ENCODE data around the gene FAF2. TPM values are rescaled to one million over a fixed set of nuclear protein-coding genes. Genes with fewer than 3 reads are reported as not detected.
"Not testable (repeated sequence)": the region's sequence is repeated elsewhere in the genome, so short reads cannot be mapped to it uniquely, and the experiment has no call there.

FAF2 gene
- total RNA-seq, 1 donor from 2014 or later = 37.9 TPM

GRCh38 chr5:176418251-176418650 lies 29.9 kb upstream of the FAF2 start:
- DNase-seq (ENCODE audit: low read depth, low spot score) = no peak

DNA sequence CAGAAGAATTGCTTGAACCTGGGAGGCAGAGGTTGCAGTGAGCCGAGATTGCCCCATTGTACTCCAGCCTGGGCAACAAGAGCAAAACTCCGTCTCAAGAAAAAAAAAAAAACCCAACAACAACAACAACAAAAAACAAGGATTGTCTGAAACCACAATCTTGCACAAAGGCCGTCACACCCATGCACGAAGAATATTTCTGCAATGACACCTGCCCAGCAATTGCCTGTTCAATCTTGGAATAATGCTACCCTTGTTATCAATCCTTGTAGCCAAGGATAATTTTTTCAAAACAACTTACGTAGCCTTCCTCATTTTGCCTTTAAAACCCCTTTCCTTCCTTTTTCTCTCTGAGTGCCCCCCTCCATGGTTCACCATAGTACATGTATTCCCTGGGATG lies 28.1 kb upstream of the FAF2 start:
- no peak for DNase-seq (ENCODE audit: low read depth, low spot score)

DNA sequence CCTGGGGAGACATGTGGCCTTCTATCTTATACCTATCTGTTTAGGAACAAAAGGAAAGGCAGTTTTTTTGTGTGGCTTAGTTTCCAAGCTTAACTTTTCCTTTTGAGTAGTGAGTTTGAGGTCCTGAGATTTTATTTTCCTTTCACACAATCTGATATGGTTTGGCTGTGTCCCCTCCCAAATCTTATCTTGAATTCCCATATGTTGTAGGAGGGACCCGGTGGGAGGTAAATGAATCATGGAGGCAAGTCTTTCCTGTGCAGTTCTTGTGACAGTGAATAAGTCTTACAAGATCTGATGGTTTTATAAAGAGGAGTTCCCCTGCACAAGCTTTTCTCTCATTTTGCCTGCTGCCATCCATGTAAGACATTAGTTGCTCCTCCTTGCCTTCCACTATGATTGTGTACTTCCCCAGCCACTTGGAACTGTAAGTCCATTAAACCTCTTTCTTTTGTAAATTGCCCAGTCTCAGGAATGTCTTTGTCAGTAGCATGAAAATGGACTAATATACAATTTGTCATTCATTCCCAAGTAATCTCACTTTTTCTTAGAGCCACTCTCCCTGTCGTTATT lies 27.1 kb upstream of the FAF2 start:
- DNase-seq (ENCODE audit: low read depth, low spot score) = no peak

DNA sequence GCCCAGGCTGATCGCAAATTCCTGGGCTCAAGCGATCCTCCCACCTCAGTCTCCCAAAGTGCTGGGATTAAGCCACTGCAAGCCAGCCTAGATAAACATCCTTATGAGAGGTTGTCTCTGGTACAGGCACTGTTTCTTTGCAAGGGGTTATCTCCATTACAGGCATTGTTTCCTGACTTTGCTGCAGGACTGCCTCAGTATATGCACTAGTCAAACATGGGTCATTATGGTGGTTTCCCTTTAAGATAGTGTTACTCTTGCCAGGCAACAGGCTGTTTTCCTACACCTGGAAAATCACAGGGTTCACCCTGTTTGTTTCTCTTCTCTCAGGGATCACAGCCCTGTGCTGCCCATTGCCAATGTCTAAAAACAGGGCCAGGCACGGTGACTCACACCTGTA lies 24.0 kb upstream of the FAF2 start:
- DNase-seq (ENCODE audit: low read depth, low spot score) = peak; percentile 47

- no peak for DNase-seq (ENCODE audit: low read depth, low spot score)
These were observed 23.0 kb upstream of the FAF2 start for GRCh38 chr5:176425138-176425537.

DNA sequence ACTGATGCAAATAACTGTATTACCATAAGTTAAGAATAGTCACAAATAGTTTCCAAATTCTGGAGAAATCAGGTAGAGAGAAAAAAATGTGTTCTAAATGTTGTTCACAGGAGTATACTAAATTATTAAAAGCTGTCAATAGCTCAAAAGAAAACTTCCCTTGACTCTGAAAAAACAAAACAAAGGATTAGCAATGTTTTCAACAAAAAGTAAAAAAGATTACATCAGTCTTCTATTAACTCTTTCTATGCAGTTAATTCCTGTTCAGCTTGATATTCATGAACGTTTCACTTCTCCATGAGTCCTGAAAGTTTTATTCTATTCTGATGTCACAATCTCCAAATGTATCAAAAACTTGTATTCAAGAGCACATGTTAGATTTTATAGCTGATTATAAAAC lies 22.4 kb upstream of the FAF2 start:
- DNase-seq (ENCODE audit: low read depth, low spot score) = no peak

DNA sequence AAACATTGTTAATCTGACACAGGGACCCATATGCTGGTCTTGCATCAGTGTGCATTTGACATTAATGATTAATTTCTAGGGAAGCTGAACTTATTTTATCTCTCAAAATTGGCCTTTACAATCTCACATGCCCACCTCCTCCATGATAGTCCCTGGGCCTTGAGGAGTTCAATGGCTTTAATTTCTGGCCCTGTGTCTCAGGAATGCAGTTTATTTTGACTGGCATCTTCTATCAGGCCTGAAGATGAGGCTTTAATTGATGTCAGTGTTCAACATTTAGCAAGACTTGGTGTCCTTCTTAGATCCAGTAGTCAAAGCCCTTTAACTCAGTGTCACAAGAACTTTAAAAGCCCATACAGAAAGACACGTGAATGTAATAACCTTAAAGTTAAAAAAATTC lies 21.3 kb upstream of the FAF2 start:
- DNase-seq (ENCODE audit: low read depth, low spot score) = no peak

- no peak for DNase-seq (ENCODE audit: low read depth, low spot score)
These were observed 20.2 kb upstream of the FAF2 start for GRCh38 chr5:176427971-176428370.

DNA sequence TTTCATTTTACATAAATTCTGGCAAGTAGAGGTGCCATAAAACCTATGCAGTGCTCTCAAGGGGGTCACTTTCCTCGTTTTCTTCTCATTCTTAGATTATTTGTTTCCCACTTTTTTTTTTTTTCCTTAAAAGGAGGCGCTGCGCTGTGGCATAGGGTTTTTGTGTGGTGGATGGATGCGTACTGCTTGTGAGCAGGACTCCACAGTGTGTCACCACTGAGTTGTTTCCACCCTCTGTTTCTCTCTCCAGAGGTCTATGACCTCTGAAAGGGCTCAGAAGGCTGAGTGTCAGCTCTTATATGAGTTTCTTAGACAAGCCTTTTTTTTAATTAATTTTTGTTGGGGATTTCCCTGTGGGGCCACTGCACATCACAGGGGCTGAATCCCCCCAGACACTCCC lies 18.2 kb upstream of the FAF2 start:
- DNase-seq (ENCODE audit: low read depth, low spot score) = no peak

DNA sequence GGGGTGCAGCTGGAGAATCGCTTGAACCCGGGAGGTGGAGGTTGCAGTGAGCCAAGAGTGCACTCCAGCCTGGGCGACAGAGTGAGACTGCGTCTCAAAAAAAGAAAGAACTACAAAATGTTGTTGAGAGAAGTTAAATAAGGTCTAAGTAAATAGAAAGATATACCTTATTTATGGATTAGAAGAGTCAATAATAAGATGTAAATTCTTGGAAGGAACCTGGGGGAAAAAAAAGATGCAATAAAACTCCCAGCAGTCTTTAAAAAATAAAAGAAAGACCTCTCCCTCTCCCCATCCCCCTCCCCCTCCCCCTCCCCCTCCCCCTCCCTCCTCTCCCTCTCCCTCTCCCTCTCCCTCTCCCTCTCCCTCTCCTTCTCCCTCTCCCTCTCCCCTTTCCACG lies 15.5 kb upstream of the FAF2 start:
- DNase-seq (ENCODE audit: low read depth, low spot score) = no peak

DNA sequence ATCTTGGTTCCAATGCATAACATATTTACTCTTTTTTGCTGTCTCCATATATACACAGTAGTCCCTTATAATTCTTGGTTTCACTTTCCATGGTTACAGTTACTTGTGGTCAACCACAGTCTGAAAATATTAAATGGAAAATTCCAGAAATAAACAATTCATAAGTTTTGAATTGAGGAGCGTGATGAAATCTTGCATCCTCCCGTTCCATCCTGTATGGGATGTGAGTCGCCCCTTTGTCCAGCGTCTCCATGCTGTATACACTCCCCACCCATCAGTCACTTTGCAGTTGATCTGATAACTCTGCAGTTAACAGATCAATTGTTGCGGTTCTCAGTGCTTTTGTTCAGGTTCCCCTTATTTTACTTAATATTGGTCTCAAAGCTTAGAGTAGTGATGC lies 11.5 kb upstream of the FAF2 start:
- DNase-seq (ENCODE audit: low read depth, low spot score) = no peak

DNA sequence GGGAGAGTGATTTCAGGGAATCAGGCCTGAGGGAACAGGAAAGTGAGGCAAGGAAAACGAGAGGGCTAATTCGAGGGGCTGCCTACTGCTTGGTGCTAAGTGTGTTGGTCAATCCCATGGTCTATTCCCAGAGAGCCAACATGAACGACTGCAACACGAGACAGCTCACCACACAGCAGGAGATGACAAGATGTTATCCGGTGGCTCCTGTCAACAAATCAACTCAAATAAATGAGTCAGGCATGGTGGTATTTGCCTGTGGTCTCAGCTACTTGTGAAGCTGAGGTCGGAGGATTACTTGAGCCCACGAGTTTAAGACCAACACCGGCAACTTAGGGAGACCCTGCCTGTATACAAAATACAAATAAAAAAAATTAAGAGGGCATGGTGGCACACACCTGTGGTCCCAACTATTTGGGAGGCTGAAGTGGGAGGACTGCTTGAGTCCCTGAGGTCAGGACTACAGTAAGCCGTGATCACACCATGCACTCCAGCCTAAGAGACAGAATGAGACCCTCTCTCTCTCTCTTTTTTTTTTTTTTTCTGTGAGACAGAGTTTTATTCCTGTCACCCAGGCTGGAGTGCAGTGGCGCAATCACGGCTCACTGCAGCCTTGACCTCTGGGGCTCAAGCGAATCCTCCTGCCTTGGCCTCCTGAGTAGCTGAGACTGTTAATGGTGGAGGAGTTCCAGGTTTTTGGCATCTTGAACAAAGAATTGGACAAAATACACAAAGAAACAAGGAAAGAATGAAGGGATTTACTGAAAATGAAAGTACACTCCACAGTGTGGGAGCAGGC lies 9.0 kb upstream of the FAF2 start:
- DNase-seq (ENCODE audit: low read depth, low spot score) = no peak

- DNase-seq (ENCODE audit: low read depth, low spot score) = no peak
These were observed 7.1 kb upstream of the FAF2 start for GRCh38 chr5:176440927-176441706.

- peak; percentile 83 for DNase-seq (ENCODE audit: low read depth, low spot score)
These were observed 6.3 kb upstream of the FAF2 start for GRCh38 chr5:176441921-176442323.

GRCh38 chr5:176442911-176443310 lies 5.3 kb upstream of the FAF2 start:
- not testable (repeated sequence) for DNase-seq (ENCODE audit: low read depth, low spot score)

- no peak for DNase-seq (ENCODE audit: low read depth, low spot score)
These were observed 3.4 kb upstream of the FAF2 start for GRCh38 chr5:176444742-176445141.

GRCh38 chr5:176446028-176446665 lies 2.0 kb upstream of the FAF2 start:
- no peak for DNase-seq (ENCODE audit: low read depth, low spot score)

DNA sequence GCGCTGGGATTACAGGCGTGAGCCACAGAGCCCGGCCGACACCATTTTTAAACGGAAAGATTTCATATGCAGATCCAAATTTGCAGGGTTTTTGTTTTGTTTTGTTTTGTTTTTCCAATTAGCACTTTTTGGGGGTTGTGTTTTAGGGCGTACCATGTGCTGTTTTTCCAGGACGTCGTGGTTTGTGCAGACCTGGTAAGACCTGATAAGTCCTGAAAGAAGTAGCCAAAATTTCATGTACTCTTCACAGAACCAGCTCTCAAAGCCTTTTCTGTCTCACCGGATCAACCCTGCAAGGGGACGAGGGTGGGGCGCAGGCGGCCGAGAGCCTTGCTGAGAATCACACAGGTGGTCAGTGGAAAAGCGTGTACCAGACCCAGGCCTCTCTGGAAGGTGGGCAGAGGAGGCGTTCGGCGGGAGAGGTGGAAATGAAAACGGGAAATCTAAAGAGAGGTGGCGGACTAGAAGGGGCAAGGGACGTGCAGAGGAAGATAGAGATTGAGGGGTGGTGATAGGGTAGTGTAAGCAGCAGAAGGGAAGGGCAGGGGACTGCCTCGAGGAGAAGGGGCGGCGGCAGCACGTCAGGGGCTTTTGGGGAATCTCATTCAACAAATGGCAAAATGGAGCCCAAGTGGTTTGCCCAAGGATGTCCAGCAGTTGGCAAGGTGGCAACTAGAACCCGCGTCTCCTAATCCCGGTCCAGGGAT lies 1.1 kb upstream of the FAF2 start:
- no peak for DNase-seq (ENCODE audit: low read depth, low spot score)

GRCh38 chr5:176447591-176447977 lies 601 bp upstream of the FAF2 start:
- DNase-seq (ENCODE audit: low read depth, low spot score) = no peak

- no peak for DNase-seq (ENCODE audit: low read depth, low spot score)
These were observed 1.9 kb downstream of the FAF2 start for GRCh38 chr5:176450077-176450476.

DNA sequence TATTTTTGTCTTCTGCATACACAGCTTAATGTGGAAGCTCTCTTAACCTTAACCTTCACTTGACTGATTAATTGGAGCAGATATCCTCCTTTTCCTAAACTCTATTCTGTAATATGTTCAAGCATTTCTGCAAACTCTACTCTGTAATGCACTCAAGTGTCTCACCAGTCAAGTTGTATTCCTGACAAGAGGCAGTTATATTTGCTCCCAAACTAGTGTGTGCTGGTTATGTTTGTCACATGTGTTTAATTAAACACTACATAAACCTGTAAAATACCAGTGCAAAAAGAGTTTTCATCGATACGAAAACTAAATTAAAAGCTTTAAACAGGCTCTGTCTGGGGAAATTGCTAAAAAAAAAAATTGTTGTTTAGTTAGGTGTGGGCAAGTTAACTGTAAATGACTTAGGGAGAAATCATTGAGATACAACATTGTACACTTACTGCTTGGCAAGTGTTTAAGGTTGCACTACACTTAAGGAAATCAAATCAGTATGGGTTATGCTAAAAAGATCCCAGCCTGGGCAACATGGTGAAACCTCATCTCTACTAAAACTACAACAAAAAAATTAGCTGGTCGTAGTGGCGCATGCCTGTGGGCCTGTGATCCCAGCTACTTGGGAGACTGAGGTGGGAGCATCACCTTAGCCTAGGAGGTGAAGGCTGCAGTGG lies 6.7 kb downstream of the FAF2 start:
- DNase-seq (ENCODE audit: low read depth, low spot score) = no peak
